ENCODE results near the gene HNRNPA3.

GRCh38 chr2:177262958-177263450, 50.4 kb downstream of the HNRNPA3 start:
- no peak for TF ChIP-seq EZH2 (IDR thresholded peaks at IDR 0.05)
- no peak for TF ChIP-seq POLR2AphosphoS5 (IDR thresholded peaks at IDR 0.05; ENCODE audit: borderline replicate concordance, low read depth, low read length)
